GM12872 (cell line): ENCODE data around the gene PBX1.

Source experiments
- TF ChIP-seq, protein P1 (sequence below): IDR thresholded peaks from 3 replicates; pipeline ENCODE4 v1.5.1; 2011; ENCODE audit warnings: low read depth, mild to moderate bottlenecking, low read length, moderate library complexity; ENCODE audit not compliant: insufficient read depth

The PBX1 gene

DNA sequence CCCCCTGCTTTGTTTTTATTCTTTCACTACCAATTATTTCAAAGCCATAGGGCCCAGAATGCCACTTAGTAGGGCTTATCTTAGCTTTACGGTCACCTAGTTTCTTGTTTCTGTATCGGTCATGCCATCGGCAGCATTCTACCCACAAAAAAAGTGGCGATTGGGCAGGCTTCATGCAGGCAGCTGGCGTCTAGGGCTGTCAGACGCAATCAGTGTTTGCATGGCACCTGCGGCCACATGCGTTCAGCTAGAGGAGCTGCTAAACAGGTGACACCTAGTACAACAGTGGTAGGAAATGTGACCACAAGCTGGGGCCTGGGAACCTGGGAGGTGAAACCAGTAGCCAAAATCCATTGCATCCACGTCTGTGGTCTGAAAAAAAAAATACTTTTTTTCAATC, 262.7 kb downstream of the PBX1 start:
- TF ChIP-seq, protein P1, sequence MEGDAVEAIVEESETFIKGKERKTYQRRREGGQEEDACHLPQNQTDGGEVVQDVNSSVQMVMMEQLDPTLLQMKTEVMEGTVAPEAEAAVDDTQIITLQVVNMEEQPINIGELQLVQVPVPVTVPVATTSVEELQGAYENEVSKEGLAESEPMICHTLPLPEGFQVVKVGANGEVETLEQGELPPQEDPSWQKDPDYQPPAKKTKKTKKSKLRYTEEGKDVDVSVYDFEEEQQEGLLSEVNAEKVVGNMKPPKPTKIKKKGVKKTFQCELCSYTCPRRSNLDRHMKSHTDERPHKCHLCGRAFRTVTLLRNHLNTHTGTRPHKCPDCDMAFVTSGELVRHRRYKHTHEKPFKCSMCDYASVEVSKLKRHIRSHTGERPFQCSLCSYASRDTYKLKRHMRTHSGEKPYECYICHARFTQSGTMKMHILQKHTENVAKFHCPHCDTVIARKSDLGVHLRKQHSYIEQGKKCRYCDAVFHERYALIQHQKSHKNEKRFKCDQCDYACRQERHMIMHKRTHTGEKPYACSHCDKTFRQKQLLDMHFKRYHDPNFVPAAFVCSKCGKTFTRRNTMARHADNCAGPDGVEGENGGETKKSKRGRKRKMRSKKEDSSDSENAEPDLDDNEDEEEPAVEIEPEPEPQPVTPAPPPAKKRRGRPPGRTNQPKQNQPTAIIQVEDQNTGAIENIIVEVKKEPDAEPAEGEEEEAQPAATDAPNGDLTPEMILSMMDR = no peak

DNA sequence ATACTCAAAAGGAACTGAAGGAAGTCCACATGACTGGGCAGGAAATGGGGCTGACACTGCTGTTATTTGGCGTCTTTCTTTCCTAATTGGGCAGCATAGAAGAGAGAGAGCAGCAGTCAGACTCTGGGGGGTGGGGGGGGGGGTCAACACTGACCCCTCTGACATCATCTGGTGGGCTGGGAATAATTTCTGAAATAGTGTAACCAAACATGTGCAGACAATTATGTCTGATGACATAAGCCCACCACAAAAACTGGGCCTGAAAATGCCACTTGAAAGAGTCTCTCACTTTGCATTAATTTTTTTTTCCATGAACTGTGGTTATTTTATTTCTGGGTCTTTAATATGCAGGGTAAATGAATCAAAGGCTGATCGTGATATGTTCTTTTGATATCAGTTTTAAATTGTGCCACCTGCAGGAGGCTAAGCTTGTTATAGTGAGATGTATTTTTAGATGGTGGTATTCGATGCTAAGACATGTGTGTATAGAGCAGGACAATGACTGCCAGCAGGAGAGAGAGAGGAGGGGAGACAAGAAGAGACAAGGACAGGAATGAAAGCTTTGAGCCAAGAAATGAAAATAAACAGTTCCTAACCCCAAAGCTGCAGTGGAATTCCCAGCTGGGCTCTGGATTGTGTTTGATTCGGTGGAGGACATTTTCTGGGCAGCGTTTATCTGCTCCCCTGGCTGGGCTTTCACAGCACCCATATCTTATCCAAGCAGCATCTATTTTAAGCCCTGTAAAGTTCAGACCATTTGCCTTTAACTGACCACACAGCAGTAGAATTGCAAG, 264.7 kb downstream of the PBX1 start:
- TF ChIP-seq, protein P1 = no peak

DNA sequence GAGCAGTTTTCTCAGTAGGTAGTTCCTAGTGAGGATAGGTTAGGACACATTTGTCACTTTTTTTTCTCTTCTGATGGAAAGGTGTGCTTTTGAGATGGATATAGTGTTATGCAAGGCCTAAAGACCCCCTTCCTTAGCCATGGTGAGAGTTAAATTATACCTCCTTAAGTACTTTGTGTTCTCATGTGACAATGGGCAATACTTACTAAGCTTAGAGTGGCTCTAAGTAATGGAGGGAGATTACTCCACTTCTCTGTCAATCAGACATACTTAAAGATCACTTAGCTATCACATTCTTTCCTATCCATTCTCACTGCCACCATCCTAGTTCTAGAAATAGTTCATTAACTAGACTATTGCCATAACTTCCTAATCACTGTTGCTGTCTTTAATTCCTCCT, 265.6 kb downstream of the PBX1 start:
- TF ChIP-seq, protein P1 = no peak

DNA sequence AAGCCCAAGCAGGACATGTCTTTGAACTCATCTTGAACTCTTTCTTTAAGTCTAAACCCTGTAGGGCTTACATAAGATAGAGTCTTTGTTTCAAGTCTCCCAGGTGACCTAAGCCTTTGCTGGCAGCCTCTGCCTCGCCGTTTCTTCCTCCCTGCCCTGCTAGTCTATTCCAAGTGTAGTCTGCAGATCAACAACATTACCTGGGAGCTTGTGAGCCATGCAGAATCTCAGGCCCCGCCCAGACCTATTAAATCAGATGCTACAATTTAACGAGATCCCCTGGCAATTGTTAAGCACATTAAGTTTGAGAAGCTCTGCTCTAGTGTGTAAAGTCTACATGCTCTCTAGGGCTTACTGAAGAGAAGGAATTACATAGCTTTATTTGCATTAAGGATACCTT, 271.6 kb downstream of the PBX1 start:
- TF ChIP-seq, protein P1 = no peak

DNA sequence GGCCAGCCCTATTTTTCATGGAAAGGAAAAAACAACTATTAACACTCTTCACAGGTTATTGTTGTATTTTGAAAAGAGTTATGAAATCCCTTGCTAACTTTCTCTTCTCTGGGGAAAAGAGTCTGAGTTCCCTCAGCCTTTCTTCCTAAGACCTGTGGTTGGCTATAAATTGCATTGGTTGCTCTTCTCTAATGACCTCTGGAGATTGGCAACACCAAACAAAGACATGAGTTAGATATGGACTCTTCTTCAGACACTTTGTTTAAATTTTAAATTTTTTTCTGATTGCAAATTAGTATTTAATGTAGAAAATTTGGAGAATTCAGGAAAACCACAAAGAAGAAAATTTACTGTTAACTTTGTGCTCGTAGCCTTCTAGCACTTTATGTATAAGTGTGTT, 275.7 kb downstream of the PBX1 start:
- TF ChIP-seq, protein P1 = no peak

DNA sequence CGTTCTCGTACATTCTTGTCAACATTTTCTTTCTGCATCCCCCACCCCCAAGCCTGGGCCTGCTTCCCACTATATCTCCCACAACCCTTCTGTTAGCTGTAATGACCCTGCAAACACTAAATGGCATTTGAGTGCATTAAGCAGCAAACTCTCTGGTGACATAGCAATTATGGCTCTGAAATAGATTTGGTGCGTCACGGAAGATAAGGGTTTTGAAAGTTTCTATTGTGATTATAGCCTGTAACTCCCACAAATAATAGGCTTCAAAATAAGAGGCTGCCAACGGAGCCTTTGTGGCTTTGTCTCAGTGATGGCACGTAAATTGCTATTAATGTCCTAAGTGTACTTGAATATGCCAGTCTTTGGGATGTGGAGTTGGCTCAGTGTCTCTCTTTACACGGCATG, 277.6 kb downstream of the PBX1 start:
- TF ChIP-seq, protein P1 = no peak

DNA sequence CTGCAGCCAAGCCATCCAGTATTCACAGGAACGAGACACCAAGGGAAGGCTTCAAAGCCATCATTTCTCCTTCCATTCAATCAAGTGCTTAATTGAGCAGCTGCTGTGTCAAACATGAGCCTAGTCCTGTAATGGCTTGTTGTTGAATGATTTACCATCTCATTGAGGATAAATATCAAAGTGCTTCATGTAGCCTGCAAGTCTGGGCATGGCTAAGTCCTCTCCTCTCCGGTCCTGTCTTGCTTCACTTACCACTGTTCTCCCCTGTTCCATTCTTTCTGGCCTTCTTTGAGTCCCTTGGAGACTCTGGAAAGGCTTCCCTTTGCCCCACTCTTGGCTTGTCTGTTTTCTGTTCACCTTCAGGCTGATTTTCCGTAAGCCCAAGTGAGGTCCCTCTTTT, 279.8 kb downstream of the PBX1 start:
- TF ChIP-seq, protein P1 = no peak
